Activated T-cell treated with anti-CD3 and anti-CD28 coated beads for 24 hours (primary cell): ENCODE measurements around the gene CCL2.

Experiments used
- DNase-seq: peaks from one replicate; pipeline ENCODE4 v3.0.0-alpha.2; 2020; ENCODE audit warnings: low read depth

The CCL2 gene

DNA sequence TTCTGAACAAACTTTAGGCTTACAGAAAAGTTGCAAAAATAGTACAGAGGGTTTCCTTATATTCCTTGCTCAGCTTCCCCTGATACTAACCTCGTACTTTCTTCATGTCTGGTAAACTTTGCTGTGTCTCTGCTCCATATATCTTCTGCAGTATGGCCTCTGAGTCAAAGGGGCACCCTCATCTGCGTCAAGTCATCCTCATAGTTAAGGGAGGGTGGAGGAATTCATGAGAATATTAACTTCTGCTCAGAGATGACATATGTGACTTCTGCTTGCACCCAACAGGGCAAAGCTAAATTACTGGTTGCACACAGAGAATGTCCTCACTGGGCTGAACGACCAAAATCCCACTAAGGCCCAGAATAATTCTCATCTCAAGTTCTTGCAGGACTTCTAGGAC is 10.6 kb downstream of the CCL2 start:
- DNase-seq: no peak

DNA sequence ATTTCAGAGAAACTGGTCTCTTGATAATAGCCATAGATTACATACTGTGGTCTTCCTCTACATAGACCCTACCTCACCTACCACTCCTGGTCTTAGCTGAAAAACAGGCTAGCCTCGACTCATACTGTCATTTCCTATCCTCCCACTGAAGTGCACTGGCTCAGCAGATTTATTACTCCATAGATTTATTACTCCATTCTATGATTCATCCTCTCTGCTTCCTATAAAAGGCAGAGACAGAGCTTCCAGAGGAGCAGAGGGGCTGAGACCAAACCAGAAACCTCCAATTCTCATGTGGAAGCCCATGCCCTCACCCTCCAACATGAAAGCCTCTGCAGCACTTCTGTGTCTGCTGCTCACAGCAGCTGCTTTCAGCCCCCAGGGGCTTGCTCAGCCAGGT is 14.9 kb downstream of the CCL2 start, which contains the start of gene CCL7:
CCL7 (plus strand) TSS at position 253 of the 400 bp plus-strand sequence; CDS start at position 323, 70 bp downstream.
- DNase-seq: no peak

DNA sequence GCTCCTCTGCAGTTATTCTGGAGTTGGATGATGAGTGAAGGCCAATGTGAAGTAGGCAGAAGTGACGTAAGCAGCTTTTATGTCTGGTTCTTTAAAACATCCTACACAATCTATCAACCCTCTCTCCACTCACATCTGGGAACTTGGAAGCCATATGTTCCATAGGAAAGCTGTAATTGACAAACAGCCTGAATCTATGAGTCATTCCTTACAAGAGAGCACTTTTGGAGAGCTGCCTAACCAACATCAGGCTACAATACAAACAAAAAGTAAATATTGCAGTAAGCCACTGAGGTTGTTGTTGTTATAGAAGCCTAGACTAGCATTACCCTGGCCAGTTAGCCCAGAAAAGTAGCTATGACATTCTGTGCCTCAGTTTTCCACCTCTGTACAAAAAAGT is 20.8 kb downstream of the CCL2 start:
- no peak for DNase-seq

DNA sequence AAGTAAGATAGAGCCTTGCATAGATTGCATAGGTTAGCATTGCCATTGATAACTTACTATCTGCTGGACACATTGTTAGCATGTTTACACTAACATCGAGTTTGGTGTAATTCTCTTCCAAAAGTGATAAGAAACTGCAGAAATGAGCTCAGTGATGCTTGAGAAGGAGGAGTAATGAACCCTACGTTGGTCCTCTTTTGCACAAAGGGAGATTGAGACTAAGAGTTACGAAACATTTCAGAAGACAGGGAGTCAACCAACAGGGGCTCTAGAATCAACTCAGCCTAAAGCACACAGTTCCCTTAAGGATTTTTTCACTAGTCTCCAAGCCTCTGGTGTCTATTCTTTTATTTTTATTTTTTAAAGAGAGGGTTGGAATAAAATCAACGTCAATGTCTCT is 21.7 kb downstream of the CCL2 start:
- no peak for DNase-seq

DNA sequence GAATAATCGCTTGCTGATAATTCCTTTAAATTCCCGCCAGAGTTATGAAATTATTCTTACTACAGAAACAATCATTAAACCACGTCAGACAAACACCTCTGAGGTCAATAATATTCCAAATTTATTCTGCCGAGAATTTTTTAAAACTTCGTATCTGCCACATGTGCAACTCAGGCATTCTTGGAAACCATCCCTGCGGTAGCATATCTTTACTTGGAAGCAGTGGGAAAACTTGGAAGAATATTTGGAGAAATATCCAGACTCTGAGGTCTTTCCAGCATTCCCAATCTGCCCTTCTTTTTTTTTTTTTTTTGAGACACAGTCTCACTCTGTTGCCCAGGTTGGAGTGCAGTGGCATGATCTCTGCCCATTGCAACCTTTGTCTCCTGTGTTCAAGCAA is 28.5 kb downstream of the CCL2 start:
- DNase-seq: no peak

DNA sequence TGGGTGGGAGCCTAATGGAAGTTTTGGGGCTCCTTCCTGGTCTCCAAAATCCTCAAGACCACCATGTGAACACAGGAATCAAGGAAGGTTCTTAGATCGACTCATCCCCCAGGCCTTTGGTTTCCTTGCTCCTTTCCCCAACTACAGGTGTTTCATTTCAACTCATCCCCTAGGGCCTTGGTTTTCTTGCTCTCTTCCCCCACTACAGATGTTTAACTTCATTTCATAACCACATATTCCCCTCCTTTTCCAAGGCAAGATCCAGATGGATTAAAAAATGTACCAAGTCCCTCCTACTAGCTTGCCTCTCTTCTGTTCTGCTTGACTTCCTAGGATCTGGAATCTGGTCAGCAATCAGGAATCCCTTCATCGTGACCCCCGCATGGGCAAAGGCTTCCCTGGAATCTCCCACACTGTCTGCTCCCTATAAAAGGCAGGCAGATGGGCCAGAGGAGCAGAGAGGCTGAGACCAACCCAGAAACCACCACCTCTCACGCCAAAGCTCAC is 30.3 kb downstream of the CCL2 start, which contains the start of gene CCL11:
CCL11 (plus strand) TSS at position 457 of the 507 bp plus-strand sequence. CDS start 67 bp downstream, outside the sequence.
- DNase-seq: no peak

DNA sequence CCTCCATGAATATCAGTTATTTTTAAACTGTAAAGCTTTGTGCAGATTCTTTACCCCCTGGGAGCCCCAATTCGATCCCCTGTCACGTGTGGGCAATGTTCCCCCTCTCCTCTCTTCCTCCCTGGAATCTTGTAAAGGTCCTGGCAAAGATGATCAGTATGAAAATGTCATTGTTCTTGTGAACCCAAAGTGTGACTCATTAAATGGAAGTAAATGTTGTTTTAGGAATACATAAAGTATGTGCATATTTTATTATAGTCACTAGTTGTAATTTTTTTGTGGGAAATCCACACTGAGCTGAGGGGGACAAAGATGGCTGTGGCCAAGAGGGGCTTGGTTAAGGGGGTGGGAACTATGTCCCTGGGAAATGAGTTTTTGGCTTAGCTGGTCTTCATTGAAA is 32.8 kb downstream of the CCL2 start:
- DNase-seq: no peak

DNA sequence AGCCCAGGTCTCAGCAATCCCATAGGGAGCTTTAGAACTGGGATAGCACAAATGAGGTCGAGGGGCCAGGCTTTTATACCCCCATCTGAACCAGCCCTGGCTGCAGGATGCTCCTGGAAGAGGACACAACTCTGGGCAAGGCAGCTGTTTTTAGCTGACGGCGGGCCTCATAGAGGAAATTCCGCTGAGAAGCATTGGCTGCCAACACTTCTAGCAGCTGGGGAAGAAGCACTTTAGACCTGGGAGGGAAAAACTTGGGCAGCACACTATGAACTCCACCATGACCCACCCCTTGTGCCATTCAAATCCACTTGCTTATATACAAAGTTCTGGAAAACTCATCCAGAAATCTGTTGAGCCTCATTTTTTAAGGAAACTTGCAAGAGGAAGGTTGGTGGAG is 35.5 kb downstream of the CCL2 start:
- no peak for DNase-seq

DNA sequence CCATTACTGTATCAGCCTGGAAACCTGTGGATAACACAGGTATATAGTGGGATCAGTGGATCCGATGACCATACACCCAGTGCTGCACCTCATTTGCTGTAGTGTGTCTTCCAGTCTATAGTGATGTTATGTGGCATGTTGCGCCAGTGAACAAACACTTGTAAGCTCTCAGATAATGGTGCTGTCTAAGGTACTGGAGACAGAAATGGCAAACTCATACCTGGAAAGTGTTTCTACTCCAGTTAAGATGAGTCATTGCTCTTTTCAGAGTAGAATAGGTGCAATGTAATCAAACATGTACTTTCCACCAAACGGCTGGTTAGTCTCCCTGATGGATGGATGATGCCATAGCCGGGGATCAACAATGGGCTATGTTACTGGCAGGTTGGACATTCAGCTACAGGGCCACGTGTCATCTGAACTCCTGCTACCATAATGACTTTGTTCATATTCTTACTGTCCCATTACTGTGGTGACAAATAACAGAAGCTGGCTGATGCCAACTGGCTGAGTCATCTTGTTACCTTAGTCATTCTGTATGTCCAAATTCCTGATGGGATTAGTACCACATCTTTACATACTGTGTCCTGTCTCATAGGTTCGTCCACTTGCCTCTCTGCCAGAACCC is 36.8 kb downstream of the CCL2 start:
- DNase-seq: no peak

DNA sequence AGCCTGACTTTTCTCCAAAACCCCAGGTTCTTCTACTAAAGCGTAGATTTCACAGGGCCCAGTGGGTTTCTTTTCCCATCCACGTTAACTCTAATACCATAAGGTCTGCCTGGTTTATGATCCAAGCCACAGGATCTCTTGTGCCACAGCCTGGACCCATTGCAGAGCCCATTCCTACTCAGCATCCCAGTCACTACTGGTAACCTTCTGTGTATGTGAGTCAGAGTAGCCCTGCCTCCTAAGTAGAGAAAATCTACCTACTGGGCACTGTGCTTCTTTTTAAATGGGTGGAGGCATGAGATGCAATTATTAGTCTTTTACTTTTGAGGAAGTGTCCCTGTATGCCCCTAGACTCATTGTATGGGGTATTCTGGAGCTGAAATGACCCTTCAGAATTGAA is 43.9 kb downstream of the CCL2 start:
- no peak for DNase-seq

DNA sequence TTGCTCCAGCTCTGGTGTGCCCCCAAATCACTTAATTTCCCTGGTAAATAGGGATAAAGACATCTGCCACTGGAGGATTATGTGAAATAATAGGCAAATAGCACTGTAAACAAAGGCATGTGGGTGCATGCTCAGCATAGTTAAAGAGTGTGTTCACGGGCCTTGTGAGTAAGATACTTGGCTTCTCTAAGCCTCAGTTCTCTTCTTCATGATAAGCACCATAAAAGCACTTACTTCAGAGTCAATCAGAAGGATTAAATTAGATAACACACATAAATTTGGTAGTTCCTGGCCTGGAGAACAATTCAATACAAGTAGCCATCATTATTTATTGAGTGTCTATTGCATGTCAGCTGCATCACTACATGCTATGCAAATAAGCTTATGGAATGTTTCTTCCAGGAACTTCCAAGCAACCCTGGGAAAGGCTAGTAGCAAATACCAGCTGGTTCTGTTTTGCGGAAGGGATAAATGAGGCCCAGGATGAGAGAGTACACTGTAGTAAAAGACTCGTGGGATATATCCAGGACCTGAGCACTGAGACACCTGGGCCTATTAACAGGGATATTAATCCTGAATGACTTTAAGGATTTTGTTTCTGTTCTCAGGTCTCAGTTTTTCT is 45.0 kb downstream of the CCL2 start:
- DNase-seq: no peak

DNA sequence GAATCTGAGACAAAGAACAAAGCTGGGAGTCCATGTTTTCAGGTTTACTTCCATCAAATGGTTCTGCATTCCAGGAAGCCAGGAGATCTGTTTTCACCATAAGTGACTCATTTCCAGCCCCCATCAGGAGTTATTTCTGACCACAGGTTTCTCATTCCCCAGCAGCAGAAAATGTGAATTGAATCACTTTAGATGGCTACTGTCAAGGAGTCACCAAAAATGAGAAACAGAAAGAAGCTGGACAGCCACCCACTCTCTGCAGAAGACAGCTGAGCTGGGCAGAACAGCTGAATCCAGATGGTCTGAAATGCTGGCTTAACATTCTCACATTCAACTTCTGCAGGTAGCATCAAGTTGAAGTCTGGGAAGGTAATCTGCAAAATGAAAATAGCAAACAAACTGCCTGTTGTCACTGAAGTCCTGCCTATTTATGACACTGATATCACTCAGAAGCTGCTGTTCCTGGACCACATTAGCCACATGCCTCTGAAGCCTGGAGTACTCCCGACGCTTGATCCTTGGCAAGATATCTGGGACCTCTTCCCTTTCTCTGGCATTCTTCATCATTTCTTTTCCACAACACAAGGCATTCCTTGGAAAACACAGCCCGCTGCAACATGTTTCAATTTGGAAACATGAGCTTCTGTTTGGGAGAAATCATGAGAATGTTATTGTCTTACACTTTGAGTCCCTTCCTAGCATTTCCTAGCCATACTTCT is 45.7 kb downstream of the CCL2 start:
- no peak for DNase-seq

DNA sequence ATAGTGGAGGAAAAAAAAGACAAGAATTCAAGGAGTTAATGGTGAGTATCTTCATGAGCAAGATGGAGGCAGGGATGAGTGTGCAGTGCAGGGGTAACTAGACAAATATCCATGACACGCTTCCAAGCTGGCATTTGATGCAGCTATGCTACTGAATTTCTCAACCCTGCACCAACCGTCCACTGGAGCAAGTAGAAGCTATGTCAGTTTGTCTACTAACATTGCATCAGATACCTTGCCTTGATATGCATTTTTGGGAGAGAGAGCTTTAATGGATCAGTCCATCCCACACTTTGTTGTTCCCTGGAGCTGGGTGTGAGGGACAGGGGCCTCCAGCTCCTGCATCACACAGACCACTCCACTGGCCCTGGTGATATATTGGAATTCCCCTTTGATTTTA is 46.9 kb downstream of the CCL2 start:
- no peak for DNase-seq

DNA sequence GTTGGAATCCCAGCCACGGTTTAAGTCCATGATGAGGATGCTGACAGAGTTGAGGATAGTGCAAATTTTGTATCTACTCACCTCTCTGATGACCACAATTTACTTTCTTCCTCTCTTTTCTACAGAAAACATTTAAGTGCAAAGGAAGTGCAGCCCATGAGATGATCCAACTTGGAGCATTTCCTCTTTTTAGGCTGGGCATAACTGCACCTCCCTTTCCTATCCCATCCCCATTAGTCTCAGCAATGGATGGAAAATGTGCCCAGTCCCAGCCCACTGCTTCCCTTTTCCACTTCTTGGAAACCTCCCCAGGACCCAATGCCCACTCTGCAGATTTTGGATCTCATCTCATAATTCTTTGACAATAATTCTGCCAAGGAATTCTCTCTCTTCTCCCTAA is 47.6 kb downstream of the CCL2 start:
- DNase-seq: no peak

DNA sequence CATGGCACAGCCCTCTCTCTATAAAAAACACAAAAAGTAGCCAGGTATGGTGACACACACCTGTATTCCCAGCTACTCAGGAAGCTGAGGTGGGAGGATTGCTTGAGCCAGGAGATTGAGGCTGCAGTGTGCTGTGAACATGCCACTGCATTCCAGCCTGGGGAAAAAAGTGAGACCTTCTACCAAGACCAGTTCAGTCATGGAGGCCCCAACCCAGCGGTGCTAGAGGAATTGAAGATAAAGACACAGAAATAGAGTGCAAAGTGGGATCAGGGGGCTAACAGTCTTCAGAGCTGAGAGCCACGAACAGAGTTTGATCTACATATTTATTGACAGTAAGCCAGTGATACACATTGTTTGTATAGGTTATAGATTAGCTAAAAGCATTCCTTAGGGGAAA is 48.5 kb downstream of the CCL2 start:
- DNase-seq: no peak

DNA sequence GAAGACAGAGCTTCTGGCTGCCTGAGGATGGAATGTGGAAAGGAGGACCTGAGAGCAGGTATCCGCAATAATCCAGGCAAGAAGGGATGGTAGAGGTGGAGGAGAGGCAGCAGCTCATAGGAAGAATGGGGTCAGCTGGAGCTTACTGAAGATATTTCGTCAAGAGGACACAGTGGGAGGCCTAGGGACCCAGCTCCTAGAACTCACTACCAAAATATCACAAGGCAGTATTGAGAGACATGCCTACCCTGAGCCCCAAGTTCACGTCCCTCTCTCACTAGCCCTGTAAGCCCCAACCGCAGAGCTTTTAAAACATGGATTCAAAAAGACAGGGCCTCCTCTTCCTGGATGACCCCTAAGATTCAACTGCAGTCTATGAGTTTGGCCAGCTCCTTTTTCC is 50.0 kb downstream of the CCL2 start:
- DNase-seq: no peak

DNA sequence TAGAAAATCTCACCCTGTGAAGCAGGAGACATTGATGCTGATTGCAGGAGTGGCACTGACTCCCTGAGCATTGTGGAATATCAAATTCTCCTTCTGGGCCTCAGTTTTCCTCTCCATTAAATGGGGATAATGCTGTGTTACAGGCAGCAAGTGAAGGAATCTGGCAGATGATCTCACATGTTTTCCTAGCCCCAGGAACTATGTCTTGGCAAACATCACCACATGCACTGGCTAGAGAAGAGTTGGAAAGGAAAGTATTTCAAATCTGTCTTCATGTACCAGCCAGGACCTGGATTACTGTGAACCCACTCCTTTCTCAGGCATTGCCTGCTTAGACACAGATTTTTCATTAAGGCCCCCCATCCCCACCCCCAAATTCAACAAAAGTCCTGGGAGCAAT is 50.5 kb downstream of the CCL2 start:
- DNase-seq: no peak

DNA sequence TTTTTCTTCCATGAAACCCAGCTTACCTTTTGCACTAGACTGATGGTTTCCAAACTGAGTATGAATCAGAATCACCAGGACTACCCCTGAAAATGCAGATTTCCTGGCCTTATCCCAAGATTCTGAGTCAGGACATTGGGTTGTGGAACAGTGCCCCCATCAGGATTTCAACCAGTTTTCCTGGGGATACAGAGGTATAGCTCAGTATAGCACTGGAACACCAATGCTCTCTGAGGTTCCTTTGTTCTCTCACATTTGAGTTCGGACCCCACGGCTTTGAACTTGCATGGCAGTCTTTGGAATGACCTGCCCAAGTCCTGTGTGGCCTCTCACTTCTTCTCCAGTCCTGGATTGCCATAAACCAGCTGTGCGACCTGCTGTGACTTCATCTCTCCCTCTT is 51.4 kb downstream of the CCL2 start:
- no peak for DNase-seq
